ENCODE data around the gene NTM.

- TF ChIP-seq, protein P1, sequence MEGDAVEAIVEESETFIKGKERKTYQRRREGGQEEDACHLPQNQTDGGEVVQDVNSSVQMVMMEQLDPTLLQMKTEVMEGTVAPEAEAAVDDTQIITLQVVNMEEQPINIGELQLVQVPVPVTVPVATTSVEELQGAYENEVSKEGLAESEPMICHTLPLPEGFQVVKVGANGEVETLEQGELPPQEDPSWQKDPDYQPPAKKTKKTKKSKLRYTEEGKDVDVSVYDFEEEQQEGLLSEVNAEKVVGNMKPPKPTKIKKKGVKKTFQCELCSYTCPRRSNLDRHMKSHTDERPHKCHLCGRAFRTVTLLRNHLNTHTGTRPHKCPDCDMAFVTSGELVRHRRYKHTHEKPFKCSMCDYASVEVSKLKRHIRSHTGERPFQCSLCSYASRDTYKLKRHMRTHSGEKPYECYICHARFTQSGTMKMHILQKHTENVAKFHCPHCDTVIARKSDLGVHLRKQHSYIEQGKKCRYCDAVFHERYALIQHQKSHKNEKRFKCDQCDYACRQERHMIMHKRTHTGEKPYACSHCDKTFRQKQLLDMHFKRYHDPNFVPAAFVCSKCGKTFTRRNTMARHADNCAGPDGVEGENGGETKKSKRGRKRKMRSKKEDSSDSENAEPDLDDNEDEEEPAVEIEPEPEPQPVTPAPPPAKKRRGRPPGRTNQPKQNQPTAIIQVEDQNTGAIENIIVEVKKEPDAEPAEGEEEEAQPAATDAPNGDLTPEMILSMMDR (IDR thresholded peaks at IDR 0.05): no peak
- TF ChIP-seq POLR2A (IDR thresholded peaks at IDR 0.05): no peak
These were observed 93.4 kb downstream of the NTM start for GRCh38 chr11:131463649-131464425.

Measured in breast epithelium (tissue), 3 donors.